GM12874 (cell line): ENCODE results near the gene PLA2G12B.

ENCODE experiments used
- TF ChIP-seq, protein P1 (sequence below): IDR thresholded peaks from 2 replicates; pipeline ENCODE4 v1.5.1; 2011; ENCODE audit warnings: low read depth, mild to moderate bottlenecking, control low read depth, low read length, moderate library complexity; ENCODE audit not compliant: insufficient read depth

PLA2G12B gene

DNA sequence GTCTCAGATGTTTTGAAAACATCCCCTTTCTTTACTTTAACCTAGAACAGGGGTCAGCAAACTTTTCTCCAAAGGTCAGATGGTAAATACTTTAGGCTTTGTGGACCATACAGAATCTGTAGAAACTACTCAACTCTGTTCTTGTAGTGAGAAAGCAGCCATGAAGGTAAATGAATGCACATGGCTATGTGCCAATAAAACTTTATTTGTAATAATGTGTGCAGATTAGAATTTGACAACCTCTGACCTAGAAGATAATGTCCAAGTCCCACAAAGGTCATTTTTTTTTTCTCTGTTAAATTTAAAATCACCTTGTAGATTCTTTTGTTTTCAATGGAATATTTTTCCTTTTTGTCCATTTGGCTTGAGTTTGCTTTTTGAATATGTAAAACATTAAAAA is 43.9 kb downstream of the PLA2G12B start:
- TF ChIP-seq, protein P1, sequence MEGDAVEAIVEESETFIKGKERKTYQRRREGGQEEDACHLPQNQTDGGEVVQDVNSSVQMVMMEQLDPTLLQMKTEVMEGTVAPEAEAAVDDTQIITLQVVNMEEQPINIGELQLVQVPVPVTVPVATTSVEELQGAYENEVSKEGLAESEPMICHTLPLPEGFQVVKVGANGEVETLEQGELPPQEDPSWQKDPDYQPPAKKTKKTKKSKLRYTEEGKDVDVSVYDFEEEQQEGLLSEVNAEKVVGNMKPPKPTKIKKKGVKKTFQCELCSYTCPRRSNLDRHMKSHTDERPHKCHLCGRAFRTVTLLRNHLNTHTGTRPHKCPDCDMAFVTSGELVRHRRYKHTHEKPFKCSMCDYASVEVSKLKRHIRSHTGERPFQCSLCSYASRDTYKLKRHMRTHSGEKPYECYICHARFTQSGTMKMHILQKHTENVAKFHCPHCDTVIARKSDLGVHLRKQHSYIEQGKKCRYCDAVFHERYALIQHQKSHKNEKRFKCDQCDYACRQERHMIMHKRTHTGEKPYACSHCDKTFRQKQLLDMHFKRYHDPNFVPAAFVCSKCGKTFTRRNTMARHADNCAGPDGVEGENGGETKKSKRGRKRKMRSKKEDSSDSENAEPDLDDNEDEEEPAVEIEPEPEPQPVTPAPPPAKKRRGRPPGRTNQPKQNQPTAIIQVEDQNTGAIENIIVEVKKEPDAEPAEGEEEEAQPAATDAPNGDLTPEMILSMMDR: no peak

DNA sequence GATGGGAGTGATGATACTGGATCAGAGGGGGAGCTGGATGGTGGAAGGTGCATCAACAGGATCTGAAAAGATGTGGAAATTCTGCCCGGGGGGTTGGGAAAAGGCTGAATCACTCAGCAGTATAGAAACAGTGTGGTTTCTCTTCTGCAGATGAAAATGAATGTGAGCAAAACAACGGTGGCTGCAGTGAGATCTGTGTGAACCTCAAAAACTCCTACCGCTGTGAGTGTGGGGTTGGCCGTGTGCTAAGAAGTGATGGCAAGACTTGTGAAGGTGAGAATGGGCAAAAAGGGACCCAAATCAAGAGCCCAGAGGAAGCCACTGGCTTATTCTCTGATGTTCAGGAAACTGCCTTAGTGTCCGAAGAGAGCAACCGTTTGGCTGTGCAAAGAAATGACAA is 48.2 kb downstream of the PLA2G12B start:
- TF ChIP-seq, protein P1: no peak

DNA sequence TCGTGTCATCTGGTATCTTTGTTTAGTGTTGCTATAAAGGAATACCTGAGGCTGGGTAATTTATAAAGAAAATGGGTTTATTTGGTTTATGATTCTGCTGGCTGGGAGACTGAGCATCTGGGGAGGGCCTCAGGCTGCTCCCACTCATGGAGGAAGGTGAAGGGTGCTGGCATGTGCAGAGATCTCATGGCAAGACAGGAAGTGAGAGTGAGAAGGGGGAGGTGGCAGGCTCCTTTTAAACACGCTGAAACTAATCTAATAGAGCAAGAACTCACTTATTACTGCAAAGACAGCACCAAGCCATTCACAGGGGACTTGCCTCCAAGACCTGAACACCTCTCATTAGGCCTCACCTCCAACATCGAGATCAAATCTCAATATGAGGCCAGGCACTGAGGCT is 49.8 kb downstream of the PLA2G12B start:
- TF ChIP-seq, protein P1: no peak

DNA sequence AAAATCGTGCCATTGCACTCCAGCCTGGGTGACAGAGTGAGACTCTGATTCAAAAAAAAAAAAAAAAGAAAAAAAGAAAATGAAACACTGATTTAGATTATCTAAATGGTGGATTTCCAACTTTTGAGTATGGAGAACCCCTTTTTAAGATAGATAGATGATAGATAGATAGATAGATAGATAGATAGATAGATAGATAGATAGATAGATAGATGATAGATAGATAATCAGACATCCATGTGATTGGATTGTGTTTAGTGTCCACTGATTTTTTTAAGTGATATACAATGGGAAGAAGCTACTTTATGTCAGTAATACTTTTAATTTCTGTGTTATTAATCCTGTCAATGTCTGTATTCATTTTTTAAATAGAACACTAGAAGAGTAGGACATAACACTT is 55.1 kb downstream of the PLA2G12B start:
- TF ChIP-seq, protein P1: no peak

DNA sequence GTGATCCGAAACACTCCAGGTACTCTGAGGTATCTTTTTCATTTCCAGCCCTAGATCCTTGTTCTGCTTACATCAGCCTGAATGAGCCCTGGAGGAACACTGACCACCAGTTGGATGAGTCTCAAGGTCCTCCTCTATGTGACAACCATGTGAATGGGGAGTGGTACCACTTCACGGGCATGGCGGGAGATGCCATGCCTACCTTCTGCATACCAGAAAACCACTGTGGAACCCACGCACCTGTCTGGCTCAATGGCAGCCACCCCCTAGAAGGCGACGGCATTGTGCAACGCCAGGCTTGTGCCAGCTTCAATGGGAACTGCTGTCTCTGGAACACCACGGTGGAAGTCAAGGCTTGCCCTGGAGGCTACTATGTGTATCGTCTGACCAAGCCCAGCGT is 56.0 kb downstream of the PLA2G12B start:
- TF ChIP-seq, protein P1: no peak

DNA sequence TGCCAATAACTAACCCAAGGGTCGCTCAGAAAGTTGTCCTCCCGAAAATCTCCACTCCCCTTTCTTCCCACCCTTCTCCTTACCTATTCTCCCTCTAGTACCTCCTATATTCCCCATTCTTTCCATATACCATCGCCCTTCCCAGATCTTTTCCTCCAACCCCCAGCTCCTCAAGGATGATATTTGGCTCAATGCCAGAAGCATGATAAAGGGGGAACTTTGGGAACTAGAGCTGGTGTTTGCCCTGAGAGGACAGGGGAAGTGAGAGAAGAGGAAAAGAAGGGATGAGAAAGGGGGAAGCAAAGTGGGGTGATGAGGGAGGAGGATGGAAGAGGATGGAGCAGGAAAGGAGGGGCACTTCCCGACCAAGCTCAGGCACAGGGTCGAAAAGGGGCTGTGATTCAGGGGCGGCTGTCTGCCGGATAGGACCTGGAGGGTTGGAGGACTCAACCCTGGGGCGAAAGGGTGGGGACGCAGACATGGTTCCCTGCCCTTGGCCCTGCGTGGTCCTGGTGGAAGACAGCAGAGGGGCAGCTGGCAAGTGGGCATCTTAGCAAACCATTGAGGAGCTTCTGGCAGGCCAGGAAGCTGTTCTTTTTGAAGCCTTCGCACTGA is 59.3 kb downstream of the PLA2G12B start:
- TF ChIP-seq, protein P1: no peak

DNA sequence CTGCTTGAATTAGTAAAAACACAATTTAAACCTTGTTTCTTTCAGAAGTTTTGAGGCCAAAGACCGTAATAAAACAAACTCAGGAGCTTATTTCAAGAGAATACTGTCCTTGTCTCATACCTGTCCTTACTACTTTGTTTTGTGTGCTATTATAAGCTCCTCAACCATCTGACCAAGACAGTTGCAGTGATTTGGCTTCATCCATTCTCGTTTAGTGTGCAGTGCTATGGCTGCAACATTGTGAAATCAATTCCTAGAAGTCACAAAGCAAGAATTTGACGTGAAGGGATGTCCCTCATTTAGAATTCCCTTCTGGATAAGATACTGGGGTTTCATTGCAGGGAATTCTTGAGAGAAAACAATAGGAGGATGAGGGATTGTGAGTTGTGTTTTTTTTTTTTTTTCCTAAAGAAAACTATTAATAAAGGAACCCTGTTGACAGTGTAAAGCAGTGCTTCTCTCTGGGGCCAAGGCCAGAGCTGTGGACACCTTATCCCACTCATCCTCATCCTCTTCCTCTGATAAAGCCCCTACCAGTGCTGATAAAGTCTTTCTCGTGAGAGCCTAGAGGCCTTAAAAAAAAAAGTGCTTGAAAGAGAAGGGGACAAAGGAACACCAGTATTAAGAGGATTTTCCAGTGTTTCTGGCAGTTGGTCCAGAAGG is 61.3 kb downstream of the PLA2G12B start, which contains the start of gene OIT3:
TSS of gene OIT3 (plus strand) at position 604 of the 663 bp plus-strand sequence. CDS start 60 bp downstream, outside the sequence.
- TF ChIP-seq, protein P1: no peak
